HEK293T (cell line): ENCODE measurements around the gene JAKMIP2.

ENCODE experiments used
- CTCF ChIA-PET: fragments of 350-600 bp; formaldehyde crosslinking; extraction: SDS; loops from one replicate; lab custom pipeline; 2021; ENCODE audit warnings: antibody characterized with exemption, inconsistent platforms; lab: Yijun Ruan, JAX
- POLR2A ChIA-PET: fragments of 350-600 bp; formaldehyde crosslinking; extraction: SDS; loops from one replicate; lab custom pipeline; 2020; ENCODE audit warnings: antibody characterized with exemption, inconsistent platforms; lab: Yijun Ruan, JAX
- DNase-seq: peaks from one replicate; pipeline ENCODE4 v3.0.0; 2012; ENCODE audit warnings: mixed read lengths; ENCODE audit errors: extremely low spot score
- ARNT ChIP-seq: fragments of 450-650 bp; IDR thresholded peaks from 2 replicates; pipeline ENCODE4 v1.6.1; 2017; ENCODE audit warnings: mild to moderate bottlenecking
- BHLHE40 ChIP-seq: fragments of 450-650 bp; IDR thresholded peaks from 2 replicates; pipeline ENCODE4 v1.6.1; 2016; ENCODE audit warnings: mild to moderate bottlenecking, moderate library complexity, borderline replicate concordance
- CTBP1 ChIP-seq: fragments of 450-650 bp; IDR thresholded peaks from 2 replicates; pipeline ENCODE4 v1.6.1; 2016; ENCODE audit warnings: borderline replicate concordance
- ELF4 ChIP-seq: fragments of 450-650 bp; IDR thresholded peaks from 2 replicates; pipeline ENCODE4 v1.6.1; 2017; ENCODE audit warnings: antibody characterized with exemption
- FOXA1 ChIP-seq: fragments of 450-650 bp; IDR thresholded peaks from 2 replicates; pipeline ENCODE4 v1.6.1; 2016; ENCODE audit warnings: mild to moderate bottlenecking
- FOXK2 ChIP-seq: fragments of 450-650 bp; IDR thresholded peaks from 2 replicates; pipeline ENCODE4 v1.6.1; 2016; ENCODE audit warnings: mild to moderate bottlenecking
- FOXM1 ChIP-seq: fragments of 450-650 bp; IDR thresholded peaks from 2 replicates; pipeline ENCODE4 v1.6.1; 2017; ENCODE audit warnings: mild to moderate bottlenecking, borderline replicate concordance
- HDGF ChIP-seq: fragments of 450-650 bp; IDR thresholded peaks from 2 replicates; pipeline ENCODE4 v1.6.1; 2017; ENCODE audit warnings: antibody characterized with exemption, borderline replicate concordance
- L3MBTL2 ChIP-seq: fragments of 450-650 bp; conservative IDR thresholded peaks from 2 replicates; pipeline ENCODE4 v1.6.1; 2016; ENCODE audit warnings: mild to moderate bottlenecking
- LEF1 ChIP-seq: fragments of 450-650 bp; IDR thresholded peaks from 2 replicates; pipeline ENCODE4 v1.6.1; 2017; ENCODE audit warnings: mild to moderate bottlenecking, borderline replicate concordance
- NFRKB ChIP-seq: fragments of 450-650 bp; IDR thresholded peaks from 2 replicates; pipeline ENCODE4 v1.6.1; 2016; ENCODE audit warnings: mild to moderate bottlenecking, moderate library complexity
- PKNOX1 ChIP-seq: fragments of 450-650 bp; IDR thresholded peaks from 2 replicates; pipeline ENCODE4 v1.6.1; 2016
- SP1 ChIP-seq: fragments of 450-650 bp; IDR thresholded peaks from 2 replicates; pipeline ENCODE4 v1.6.1; 2017
- SUZ12 ChIP-seq: fragments of 450-650 bp; IDR thresholded peaks from 2 replicates; pipeline ENCODE4 v1.6.1; 2016; ENCODE audit warnings: mild to moderate bottlenecking
- TARDBP ChIP-seq: fragments of 450-650 bp; IDR thresholded peaks from 2 replicates; pipeline ENCODE4 v1.6.1; 2016
- ZNF384 ChIP-seq: fragments of 450-650 bp; IDR thresholded peaks from 2 replicates; pipeline ENCODE4 v1.6.1; 2016

Gene JAKMIP2

GRCh38 chr5:147694772-147695171 is 87.8 kb downstream of the JAKMIP2 start:
- POLR2A ChIA-PET: no interaction called here
- no peak for DNase-seq
- TF ChIP-seq TARDBP: no peak
- TF ChIP-seq LEF1: no peak
- TF ChIP-seq NFRKB: no peak
- TF ChIP-seq L3MBTL2: no peak
- TF ChIP-seq CTBP1: no peak
- no peak for TF ChIP-seq PKNOX1
- no peak for TF ChIP-seq SUZ12
- TF ChIP-seq FOXA1: no peak
- TF ChIP-seq FOXM1: no peak
- TF ChIP-seq FOXK2: no peak
- no peak for TF ChIP-seq BHLHE40
- no peak for TF ChIP-seq ELF4
- CTCF ChIA-PET: no interaction called here

- ChIA-PET POLR2A (no interaction called here), CTCF (no interaction called here)
- no peak for DNase-seq
Measured at GRCh38 chr5:147693233-147693632, 89.3 kb downstream of the JAKMIP2 start.

GRCh38 chr5:147691130-147691529 is 91.4 kb downstream of the JAKMIP2 start:
- ChIA-PET POLR2A (no interaction called here), CTCF (no interaction called here)
- TF ChIP-seq NFRKB: no peak
- no peak for TF ChIP-seq LEF1
- TF ChIP-seq CTBP1: no peak
- no peak for DNase-seq

More at GRCh38 chr5:147693233-147693632, 89.3 kb downstream of the JAKMIP2 start:
- TF ChIP-seq ELF4: no peak
- TF ChIP-seq FOXM1: no peak
- no peak for TF ChIP-seq FOXK2
- no peak for TF ChIP-seq ARNT
- TF ChIP-seq PKNOX1: no peak
- TF ChIP-seq LEF1: no peak
- no peak for TF ChIP-seq TARDBP

GRCh38 chr5:147690595-147690994 is 91.9 kb downstream of the JAKMIP2 start:
- POLR2A ChIA-PET: no interaction called here
- CTCF ChIA-PET: no interaction called here

GRCh38 chr5:147689426-147689825 is 93.1 kb downstream of the JAKMIP2 start:
- TF ChIP-seq ARNT (no peak), FOXK2 (no peak), ELF4 (no peak), HDGF (no peak), SP1 (no peak), CTBP1 (no peak), LEF1 (no peak), FOXA1 (no peak), NFRKB (no peak), FOXM1 (no peak), SUZ12 (no peak), L3MBTL2 (no peak), BHLHE40 (no peak), TARDBP (no peak), PKNOX1 (no peak), ZNF384 (no peak)
- CTCF ChIA-PET: interaction anchor here (0.6 to 1.1 kb wide), 2 partner anchors 10 to 62 kb away, joined by 3 read pairs; no protein-coding TSS in a partner anchor
- POLR2A ChIA-PET: no interaction called here
- DNase-seq: no peak

More at GRCh38 chr5:147690595-147690994, 91.9 kb downstream of the JAKMIP2 start:
- DNase-seq: peak; percentile 12
- TF ChIP-seq CTBP1 (no peak), LEF1 (no peak), ELF4 (no peak), BHLHE40 (no peak), FOXM1 (no peak), HDGF (no peak), L3MBTL2 (no peak), NFRKB (no peak), SP1 (no peak), TARDBP (no peak), ZNF384 (no peak), FOXK2 (no peak), SUZ12 (no peak), PKNOX1 (no peak), FOXA1 (no peak), ARNT (no peak)

- POLR2A ChIA-PET: no interaction called here
- TF ChIP-seq SUZ12: no peak
- TF ChIP-seq SP1: no peak
- TF ChIP-seq FOXK2: no peak
- no peak for TF ChIP-seq TARDBP
- no peak for TF ChIP-seq L3MBTL2
- no peak for DNase-seq
- CTCF ChIA-PET: interaction anchor here (0.5 to 1.1 kb wide), 2 partner anchors 9 to 397 kb away, joined by 3 read pairs; no protein-coding TSS in a partner anchor
Measured at GRCh38 chr5:147688656-147689356, 93.7 kb downstream of the JAKMIP2 start.
